ENCODE results near the gene HTR2C. TPM values are rescaled to one million over a fixed set of nuclear protein-coding genes. Genes with fewer than 3 reads are reported as not detected.
"Not testable (repeated sequence)": the region's sequence is repeated elsewhere in the genome, so short reads cannot be mapped to it uniquely, and the experiment has no call there.

HTR2C gene
- total RNA-seq, 1 donor from 2014 or later: not detected

- DNase-seq (ENCODE audit: low read depth): no peak
Observed at GRCh38 chrX:114712466-114712865, 128.6 kb downstream of the HTR2C start.

DNA sequence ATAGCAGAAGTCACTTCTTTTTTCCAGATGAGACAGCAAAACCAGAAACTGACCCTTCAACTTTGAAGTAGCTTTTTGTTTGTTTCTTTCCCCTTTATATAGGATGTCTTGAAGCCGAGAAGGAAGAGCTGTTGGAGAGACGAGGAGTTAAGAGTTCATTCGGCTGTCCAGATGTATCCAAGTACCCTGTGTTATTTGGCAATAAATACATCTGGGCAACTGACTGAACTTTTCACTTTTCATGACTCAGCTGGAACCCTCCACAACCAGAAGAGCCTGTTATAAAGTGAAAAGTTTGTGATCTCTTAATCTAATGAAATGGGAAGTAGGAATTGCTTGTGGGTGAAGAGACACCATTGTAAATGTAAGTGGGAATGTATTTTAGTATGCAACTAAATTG is 131.2 kb downstream of the HTR2C start:
- DNase-seq (ENCODE audit: low read depth): no peak

DNA sequence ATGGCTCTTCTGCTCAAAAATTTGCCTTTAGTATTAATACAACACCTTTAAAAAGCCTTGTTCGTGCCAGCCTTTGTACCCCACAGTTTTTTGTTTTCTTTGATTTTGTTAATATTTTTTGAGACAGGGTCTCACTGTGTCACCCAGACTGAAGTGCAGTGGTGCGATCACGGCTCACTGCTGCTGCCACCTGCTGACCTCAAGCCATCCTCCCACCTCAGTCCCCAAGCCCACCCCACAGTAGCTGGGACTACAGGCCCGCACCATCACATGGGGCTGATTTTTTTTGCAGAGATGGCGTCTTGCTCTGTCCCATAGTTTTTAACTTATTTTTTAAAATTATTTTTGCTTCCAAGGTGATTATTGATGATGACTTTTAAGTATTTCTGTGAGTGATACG is 134.0 kb downstream of the HTR2C start:
- DNase-seq (ENCODE audit: low read depth): no peak

GRCh38 chrX:114766541-114766940 is 182.7 kb downstream of the HTR2C start:
- DNase-seq (ENCODE audit: low read depth): no peak

DNA sequence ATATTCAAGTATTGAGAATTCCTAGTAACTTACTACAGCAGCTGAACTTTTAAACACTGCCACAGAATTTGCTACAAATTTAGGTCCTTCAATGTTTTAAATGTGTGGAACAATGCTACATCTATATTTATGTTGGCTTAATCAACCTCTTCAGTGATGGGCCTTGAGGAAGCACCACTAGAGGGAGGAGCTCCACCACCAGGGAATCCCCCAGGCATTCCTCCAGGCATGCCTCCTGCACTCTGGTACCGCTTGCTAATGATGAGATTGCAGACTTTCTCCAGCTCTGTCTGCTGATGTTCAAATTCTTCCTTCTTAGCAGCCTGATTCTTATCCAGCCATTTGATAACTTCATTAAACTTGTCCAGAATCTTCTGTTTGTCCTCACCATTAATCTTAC is 190.8 kb downstream of the HTR2C start:
- DNase-seq (ENCODE audit: low read depth): no peak

GRCh38 chrX:114782925-114783324 is 199.0 kb downstream of the HTR2C start:
- no peak for DNase-seq (ENCODE audit: low read depth)

GRCh38 chrX:114787061-114787460 is 203.2 kb downstream of the HTR2C start:
- no peak for DNase-seq (ENCODE audit: low read depth)

DNA sequence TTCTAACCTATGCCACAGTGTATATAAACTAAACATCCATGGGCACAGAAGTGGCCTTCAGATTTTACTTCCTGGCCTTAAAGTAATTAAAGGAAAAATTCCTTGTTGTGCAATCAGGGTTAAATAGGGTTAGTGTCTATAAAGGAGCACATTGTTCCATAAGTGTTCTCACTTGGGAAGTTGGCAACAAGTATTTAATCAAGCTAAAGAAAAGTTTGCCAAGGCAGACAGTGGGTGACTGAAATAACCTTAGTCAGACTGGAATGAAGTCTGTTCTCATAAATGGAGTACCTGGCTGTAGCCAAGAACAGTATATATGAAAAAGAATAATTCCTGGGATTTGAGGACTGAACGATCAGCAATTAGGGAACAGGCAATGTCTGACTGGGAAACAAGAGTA is 213.6 kb downstream of the HTR2C start:
- DNase-seq (ENCODE audit: low read depth): peak; percentile 1

- DNase-seq (ENCODE audit: low read depth): peak; percentile 11
Observed at GRCh38 chrX:114798907-114799306, 215.0 kb downstream of the HTR2C start.

DNA sequence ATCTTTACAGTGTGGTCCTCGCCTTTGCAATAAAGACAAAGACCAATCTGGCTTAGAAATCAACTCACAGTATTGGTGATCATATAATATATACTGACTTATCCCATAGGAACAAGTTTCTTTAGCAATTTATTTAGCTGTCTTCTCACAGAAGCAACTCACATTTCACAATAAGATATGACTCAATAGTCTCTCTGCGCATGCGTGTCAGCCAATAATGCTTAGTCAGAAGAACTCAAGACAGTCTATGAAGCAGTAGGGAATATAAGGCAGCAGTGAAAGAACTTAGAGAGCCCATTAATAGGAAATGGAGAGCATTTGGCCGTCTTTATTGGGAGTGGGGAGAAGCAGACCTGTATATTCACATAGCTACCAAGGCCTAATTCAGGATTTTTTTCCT is 216.8 kb downstream of the HTR2C start:
- no peak for DNase-seq (ENCODE audit: low read depth)

DNA sequence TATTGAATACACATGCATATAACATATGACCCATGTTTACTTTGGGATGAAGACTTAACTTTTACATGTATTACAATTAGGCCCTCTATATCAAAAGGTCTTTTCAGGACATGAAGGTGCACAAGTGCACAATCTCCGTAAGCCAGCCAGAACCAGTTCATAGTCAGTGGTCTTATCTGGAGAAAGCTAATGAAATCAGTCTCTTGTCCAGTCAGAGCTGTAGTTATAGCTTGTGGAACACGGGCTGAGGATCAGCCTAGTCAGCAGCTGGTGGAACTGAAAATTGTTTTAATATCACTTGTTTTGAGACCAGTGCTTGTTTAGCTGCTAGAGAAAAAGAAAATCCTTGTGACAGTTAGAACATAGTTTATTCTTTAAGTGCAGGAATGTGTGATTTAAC is 235.6 kb downstream of the HTR2C start:
- no peak for DNase-seq (ENCODE audit: low read depth)

- DNase-seq (ENCODE audit: low read depth): no peak
Observed at GRCh38 chrX:114841051-114841450, 257.2 kb downstream of the HTR2C start.

DNA sequence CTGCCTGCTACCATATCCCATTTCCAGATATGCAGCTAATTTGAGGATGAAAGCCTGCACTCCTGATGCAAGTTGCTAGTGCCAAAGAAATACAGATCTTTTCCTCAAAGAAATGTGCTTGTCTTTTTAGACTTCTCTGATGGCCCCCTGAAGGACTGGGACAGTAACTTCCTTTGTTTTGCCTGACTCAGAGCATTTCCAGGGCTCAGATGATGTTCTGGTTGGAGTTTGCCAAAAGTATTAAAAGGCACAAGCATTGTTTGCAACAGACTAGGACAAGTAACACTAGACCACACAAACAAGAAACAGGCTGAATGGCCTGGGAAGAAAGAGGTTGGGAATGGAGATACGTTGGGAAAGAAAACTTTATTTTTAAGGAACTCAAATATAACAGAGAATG is 258.3 kb downstream of the HTR2C start:
- DNase-seq (ENCODE audit: low read depth): no peak

GRCh38 chrX:114889481-114889880 is 305.6 kb downstream of the HTR2C start:
- no peak for DNase-seq (ENCODE audit: low read depth)

DNA sequence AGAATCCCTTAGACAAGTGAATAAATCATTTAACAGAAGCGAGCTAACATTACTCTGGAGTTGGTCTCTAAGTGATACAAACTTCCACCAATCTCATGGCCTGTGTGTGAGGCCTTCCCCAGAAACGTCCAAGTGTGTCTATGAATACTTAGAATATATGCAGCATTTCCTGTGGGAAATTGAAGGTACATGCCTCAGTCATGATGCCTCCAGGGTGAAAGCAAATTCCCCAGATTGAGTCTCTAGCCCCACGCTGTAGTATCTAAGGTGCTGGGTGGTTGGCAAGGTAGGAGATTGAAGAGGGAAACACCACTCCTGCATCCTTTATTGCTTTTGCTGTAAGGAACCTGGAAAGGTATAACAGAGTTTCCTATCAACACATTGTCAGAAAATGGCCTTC is 319.7 kb downstream of the HTR2C start:
- no peak for DNase-seq (ENCODE audit: low read depth)

DNA sequence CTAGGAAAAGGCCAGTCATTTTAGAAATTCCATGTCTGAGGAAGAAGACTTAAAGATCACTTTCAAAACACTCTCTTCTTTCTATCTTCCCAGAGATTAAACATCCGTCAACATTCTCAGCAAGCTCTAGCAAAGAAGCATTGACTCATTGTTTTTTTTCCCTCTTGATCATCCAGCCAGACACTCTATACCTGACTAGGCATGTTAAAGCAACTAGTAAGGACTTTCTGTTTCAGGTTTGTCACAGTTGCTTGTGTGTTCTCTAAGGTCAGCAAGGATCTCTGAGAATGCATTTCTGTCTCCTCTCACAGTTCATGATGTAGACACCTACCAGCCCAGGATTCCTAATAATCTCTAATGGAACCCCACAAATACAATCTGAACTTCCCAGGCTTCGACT is 321.4 kb downstream of the HTR2C start:
- DNase-seq (ENCODE audit: low read depth): no peak

DNA sequence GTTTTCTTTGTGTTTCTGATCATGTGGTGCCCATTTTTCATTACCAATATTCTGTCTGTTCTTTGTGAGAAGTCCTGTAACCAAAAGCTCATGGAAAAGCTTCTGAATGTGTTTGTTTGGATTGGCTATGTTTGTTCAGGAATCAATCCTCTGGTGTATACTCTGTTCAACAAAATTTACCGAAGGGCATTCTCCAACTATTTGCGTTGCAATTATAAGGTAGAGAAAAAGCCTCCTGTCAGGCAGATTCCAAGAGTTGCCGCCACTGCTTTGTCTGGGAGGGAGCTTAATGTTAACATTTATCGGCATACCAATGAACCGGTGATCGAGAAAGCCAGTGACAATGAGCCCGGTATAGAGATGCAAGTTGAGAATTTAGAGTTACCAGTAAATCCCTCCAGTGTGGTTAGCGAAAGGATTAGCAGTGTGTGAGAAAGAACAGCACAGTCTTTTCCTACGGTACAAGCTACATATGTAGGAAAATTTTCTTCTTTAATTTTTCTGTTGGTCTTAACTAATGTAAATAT is 323.2 kb downstream of the HTR2C start:
- no peak for DNase-seq (ENCODE audit: low read depth)

DNA sequence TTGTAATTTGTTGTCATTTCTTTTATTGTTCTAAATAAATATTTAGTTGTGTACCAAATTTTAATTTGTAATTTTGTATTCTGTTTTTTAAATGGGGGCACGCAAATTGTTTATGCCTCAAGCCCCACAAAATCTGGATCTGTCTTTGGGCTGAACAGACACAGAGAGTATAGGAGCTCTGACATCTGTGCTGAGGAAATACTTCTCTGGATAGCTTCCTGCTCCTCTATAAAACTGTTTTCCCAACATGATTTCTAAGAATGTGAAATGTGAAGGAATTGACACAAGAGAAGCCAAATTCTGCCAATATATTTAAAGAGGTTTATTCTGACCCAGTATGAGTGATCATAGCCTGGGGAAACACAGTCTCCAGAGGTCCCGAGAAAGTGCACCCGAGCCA is 340.5 kb downstream of the HTR2C start:
- DNase-seq (ENCODE audit: low read depth): no peak

DNA sequence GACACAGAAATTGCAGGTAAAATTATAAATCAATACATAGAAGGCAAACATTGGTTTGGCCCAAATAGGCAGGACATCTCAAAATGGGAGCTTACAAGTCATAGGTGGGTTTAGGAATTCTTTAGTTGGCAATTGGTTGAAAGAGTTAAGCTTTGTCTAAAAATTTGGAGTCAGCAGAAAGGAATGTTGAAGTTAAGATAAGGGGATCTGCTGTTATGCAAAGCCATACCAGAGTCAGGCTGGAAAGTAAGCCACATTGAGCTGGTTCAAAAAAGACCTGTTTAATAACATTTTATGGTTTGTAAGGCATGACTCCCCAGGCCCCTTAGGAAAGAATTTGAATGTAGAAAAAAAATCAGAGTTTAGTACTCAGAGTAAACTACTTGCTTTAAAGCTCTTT is 341.0 kb downstream of the HTR2C start:
- DNase-seq (ENCODE audit: low read depth): peak; percentile 1

- DNase-seq (ENCODE audit: low read depth): no peak
Observed at GRCh38 chrX:114930227-114930626, 346.3 kb downstream of the HTR2C start.

DNA sequence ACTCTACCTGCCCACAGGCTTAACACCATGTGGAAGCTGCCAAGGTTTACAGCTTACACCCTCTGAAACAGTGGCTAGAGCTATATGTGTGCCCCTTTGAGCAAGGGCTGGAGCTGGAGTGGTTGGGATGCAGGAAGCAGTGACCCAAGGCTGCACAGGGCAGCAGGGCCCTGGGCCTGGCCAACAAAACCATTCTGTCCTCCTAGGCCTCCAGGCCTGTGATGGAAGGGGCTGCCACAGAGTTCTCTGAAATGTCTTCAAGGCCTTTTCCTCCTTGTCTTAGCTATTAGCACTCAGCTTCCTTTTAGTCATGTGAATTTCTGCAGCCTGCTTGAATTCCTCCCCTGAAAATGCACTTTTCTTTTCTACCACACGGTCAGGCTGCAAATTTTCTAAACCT is 348.7 kb downstream of the HTR2C start:
- no peak for DNase-seq (ENCODE audit: low read depth)

DNA sequence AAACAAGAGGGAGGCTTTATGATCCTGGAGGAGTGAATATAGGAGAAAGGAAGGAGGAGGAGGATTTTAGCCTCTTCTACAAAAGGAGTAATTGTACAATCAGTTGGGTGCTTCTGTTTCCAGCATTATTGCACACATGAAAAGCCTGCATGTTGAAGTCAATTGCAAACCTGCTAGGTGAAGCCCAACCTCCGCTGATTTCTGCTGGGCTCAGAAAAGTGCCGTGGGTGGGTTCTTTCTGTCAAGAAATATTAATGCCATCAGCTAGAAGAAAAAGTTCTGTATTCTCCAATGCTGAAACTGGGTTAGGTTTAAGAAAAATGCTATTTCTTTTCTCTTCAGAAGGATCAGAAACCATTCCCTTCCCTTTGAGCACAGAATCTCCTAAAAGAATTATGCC is 349.4 kb downstream of the HTR2C start:
- DNase-seq (ENCODE audit: low read depth): not testable (repeated sequence)

DNA sequence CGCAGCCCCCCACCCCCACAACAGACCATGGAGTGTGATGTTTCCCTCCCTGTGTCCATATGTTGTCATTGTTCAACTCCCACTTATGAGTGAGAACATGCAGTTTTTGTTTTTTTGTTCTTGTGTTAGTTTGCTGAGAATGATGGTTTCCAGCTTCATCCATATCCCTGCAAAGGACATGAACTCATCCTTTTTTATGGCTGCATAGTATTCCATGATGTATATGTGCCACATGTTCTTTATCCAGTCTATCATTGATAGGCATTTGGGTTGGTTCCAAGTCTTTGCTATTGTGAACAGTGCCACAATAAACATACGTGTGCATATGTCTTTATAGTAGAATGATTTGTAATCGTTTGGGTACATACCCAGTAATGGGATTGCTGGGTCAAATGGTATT is 353.2 kb downstream of the HTR2C start:
- DNase-seq (ENCODE audit: low read depth): not testable (repeated sequence)

DNA sequence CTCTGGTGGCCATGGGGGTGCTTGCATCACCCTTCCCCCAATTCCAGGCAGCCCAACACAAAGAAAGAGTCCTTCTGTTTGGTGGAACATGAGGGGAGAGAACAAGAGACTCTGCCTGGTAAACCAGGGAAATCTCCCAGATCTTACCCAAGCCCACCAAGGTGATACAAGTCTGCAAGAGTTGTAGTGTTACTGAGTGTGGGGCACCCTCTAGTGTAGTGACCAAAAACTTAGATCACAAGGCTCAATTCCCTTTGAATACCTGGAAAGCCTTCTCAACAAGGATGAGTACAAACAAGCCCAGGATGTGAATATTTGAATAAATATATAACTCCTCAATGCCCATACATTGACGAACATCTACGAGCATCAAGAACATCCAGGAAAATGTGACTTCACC is 368.8 kb downstream of the HTR2C start:
- DNase-seq (ENCODE audit: low read depth): no peak
